ENCODE data around the gene GPR157.
A peak's percentile ranks its signal among the peaks of the same experiment; 100 is the strongest.
"Not testable (repeated sequence)": the region's sequence is repeated elsewhere in the genome, so short reads cannot be mapped to it uniquely, and the experiment has no call there.

GPR157 gene, protein sequence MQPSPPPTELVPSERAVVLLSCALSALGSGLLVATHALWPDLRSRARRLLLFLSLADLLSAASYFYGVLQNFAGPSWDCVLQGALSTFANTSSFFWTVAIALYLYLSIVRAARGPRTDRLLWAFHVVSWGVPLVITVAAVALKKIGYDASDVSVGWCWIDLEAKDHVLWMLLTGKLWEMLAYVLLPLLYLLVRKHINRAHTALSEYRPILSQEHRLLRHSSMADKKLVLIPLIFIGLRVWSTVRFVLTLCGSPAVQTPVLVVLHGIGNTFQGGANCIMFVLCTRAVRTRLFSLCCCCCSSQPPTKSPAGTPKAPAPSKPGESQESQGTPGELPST

GRCh38 chr1:9128520-9129265 lies at the start of gene GPR157:
TSS of gene GPR157 (minus strand) at chr1:9129102. CDS start at chr1:9129027, 75 bp downstream.
- DNase-seq = peak; percentile 44

DNA sequence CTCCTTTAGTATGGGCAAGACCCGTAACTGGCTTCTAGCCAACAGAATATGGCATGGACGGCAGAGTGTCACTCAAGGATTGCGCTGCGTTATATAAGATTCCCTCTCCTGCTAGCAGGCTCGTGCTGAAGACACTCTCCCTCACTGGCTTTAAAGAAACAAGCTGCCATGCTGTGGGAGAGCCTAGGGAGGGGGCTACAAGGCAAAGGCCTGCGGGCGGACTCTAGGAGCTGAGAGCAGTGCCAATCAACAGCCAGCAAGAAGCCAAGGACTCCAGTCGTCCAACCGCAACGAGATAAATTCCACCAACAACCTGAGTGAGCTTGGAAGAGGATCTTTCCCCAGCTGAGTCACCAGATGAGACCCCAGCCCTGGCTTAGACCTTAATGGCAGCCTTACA lies 45.9 kb upstream of the GPR157 start:
- DNase-seq = no peak

GRCh38 chr1:9174243-9174642 lies 45.3 kb upstream of the GPR157 start:
- no peak for DNase-seq

DNA sequence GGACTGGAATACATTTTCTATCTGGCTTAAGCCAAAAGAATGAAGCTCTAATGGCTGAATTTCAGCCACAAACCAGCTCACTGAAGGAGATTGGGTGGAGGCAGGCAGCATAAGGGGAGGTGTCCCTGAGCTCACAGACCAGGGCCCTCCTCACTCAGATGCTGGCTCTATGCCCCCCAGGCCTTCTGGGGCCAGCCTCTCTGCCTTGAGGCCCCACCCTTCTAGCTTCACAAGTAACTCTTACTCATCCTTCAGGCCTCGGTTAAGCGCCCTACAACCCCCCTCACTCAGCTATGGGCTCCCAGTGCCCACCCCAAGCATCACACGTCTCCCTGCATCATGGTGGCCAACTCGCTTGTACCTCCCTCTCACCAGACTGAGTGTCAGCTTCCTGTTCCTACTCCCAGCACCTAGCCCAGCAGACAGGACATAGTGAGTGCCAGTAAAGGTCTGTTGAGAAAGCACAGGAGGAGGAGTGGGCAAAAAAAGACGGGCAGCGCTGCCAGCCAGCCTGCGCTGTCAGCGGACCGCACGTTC lies 40.8 kb upstream of the GPR157 start:
- DNase-seq = no peak

- DNase-seq = no peak
Measured at GRCh38 chr1:9167638-9168037, 38.7 kb upstream of the GPR157 start.

DNA sequence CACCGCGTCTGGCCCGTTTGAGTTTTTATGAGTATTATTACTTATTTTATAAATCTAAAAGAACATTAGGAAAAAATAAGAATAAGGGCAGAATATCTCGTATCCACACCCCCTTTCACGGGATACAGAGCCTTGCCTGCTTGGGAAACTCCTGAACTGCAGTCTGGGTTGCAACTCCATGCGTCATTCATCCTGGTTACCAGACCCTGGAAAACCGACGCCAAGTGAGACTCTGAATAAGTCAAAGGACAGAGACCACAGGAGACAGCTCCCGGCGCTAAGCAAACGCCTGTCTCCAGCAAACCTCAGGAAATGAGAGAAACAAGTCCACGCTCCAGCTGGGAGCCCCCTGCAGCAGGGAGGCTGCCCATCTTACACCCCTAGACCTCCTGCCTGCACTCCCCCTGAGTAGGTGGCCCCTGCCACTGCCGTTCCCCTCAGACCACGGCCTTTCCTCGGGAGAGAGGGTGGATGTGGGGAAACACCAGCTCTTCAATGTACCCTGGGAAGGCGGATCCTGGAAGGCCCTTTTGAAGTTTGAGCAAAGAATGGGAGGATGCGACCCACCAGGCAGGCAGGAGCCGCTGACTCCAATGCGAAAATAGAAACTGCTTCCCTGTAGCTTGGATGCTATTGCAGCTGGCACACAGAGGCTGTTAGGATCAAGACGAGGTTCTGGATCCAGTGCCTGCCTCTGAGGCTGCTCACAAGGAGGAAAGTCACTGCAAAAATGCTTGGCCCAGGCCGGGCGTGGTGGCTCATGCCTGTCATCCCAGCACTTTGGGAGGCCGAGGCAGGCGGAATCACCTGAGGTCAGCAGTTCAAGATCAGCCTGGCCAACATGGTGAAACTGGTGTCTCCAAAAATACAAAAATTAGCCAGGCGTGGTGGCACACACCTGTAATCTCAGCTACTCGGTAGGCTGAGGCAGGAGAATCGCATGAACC lies 37.7 kb upstream of the GPR157 start:
- DNase-seq = no peak

GRCh38 chr1:9165396-9165795 lies 36.5 kb upstream of the GPR157 start:
- DNase-seq = no peak

DNA sequence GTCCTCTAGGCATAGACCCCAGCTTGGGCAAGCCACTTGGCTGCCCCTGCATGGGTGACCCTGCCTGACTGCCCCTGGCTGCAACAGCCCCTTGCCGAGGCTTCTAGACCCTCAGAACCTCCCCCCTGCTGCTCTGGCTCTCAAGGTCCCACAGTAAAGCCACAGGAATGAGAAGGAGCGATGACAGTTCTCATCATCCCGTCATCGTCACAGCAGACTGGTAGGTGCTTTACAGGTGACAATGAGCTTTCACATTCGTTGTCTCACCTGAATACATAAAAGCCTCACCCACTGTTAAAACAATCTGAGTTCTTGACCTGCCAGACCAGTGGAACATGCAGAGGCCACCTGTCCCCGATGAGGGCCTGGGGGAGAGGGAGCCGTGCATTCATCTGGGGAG lies 36.0 kb upstream of the GPR157 start:
- DNase-seq = no peak

- no peak for DNase-seq
Measured at GRCh38 chr1:9164532-9164900, 35.6 kb upstream of the GPR157 start.

GRCh38 chr1:9161963-9162362 lies 33.1 kb upstream of the GPR157 start:
- no peak for DNase-seq

- DNase-seq = no peak
Measured at GRCh38 chr1:9161342-9161741, 32.4 kb upstream of the GPR157 start.

DNA sequence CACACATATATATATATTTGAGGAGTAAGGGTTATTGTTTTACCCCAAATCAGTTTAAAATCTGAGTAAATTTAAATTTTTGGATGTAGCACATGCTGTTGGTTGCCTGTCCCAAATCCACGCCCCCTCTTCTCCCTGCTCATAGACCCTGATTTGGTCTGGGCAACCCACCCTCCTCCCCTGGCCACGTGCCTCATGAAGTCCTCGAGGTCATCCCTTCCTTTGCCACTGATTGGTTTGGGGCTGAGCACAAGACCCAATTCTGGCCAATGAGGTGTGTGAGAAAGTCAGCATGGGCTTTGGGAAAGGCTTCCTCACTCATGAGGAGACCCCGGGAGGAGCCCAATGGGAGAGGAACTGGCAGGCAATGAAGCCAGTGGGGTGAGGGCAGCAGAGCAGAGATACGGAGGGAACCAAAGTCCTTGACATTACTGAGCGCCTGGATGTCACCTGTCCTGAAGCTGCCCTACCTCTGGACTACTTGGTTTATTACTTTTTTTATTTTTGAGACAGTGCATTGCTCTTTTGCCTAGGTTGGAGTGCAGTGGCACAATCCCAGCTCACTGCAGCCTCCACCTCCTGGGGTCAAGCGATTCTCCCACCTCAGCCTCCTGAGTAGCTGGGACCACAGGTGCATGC lies 31.3 kb upstream of the GPR157 start:
- DNase-seq = no peak

DNA sequence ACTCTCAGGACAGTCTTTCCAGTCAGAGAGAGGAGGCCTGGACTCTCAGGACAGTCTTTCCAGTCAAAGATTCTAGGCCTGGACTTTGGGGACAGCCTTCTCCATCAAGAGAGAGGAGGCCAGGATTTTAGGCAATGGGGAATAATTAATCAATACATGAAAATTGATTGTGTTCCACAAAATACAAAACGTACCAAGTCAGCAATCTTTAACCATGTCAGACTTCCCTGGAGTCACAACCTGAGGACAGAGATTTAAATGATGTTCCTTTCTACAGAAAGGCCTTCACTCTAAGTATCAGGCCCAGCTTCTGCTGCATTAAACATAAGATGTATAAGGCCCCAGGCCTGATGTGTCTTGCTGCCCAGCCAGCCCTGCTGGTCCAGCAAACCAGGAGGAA lies 27.0 kb upstream of the GPR157 start:
- DNase-seq = no peak

- DNase-seq = not testable (repeated sequence)
Measured at GRCh38 chr1:9155405-9155804, 26.5 kb upstream of the GPR157 start.

DNA sequence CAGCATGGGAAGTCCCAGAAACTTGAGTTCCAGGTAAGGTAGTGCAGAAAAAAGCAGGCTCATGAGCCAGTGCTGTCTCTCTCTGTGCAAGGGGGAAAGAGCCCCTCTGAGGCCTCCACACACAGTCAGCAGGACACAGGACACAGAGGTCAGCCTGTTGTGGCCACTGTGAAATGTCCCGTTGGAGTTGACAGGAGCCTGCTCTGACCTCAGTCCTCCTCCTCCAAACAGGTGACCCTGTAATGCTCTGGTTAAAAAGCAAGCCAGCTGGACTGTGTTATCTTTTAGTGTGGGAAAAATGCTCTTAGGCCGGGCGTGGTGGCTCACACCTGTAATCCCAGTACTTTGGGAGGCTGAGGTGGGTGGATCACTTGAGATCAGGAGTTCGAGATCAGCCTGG lies 24.2 kb upstream of the GPR157 start:
- no peak for DNase-seq

- no peak for DNase-seq
Measured at GRCh38 chr1:9152535-9152934, 23.6 kb upstream of the GPR157 start.

GRCh38 chr1:9151328-9151860 lies 22.5 kb upstream of the GPR157 start:
- DNase-seq = no peak

DNA sequence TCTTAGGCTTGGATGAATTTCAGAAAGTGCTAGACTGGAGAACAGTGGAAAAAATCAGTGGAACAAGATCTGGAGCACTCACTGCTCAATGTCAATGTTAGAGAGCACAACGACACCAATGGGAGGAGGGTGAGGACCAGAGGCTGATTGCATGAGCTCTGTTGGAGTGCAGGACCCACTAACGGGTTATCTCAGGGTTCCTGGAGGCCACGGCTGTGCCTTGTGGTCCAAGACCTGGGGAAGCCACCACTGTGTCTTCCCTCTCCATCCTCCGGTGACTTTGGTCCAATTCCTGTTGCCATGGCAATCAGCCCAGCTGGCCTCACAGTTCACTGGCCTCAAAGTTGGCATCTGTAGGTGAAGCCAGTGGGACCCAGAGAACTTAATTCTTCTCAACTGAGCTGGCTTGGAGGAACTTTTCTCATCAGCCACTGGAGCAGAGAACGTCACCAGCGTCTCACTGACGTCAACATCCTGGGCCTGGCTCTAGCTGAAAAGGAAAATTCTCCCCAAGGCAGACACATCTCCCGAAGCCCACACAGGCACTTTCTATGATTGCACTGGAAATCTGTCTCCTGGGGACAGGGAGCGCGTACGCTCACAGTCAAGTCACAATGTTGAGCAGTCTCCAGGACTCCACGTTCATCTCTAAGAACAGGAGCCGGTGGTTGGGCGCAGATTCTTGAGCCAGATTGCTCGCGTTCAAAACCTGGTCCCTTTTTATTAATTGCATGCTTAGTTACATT lies 21.9 kb upstream of the GPR157 start:
- no peak for DNase-seq

DNA sequence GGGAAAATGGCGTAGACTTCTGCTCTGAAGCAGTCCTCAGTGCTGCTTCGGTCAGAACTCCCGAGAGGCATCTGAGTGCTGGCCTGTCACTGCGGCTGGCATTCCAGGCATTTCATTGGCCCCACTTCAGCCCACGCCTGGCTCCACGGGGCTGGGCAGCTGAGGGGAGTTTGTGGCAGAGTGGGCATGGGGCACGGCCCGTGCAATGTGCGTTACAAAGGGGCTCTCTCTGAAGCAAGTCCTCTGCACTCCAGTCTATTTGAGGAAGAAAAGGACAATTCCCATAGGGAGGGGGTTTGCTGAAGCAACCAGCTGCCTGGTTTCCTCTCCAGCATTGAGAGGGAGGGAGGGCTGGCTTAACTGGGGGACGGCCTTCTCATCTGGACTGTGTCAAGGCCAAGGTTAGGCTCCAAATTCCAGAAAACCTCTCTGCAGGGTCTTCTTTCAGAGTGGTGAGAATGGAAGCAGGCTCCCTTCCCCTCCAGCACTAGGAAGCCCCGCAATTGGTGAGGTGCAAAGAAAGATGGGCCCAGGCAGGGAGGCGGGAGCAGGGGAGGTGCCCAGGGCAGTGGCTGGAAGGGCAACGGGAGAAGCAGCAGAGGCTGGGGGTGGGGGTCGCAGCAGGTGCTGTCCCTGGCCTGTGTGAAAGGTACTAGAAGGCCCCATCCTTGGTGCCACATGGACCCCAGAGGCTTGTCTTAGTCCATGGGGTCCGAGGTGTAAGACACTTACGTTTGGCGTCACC lies 21.1 kb upstream of the GPR157 start:
- DNase-seq = no peak

DNA sequence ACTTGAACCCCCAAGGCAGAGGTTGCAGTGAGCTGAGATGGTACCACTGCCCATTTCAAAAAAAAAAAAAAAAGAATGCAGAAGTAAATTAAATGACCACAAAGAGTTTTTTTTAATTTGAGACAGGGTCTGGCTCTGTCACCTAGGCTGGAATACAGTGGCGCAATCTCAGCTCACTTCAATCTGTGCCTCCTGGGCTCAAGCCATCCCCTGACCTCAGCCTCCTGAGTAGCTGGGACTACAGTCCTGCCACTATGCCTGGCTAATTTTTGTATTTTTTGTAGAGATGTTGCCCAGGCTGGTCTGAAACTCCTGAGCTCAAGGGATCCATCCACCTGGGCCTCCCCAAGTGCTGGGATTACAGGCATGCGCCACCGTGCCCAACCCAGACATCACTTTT lies 20.2 kb upstream of the GPR157 start:
- no peak for DNase-seq

- DNase-seq = no peak
Measured at GRCh38 chr1:9146156-9146555, 17.3 kb upstream of the GPR157 start.

Measured in GOT3 (cell line).